Central memory CD8-positive, alpha-beta T cell (primary cell): ENCODE measurements around the gene CNFN.

Experiments used
- ATAC-seq: fragments of 150-1000 bp; cut with Tn5 transposase; replicated peaks from 2 replicates; pipeline ENCODE4 v1.10.0; 2022; ENCODE audit warnings: mild to moderate bottlenecking, moderate FRiP score, moderate number of reproducible peaks; ENCODE audit not compliant: poor library complexity, severe bottlenecking; ENCODE audit errors: extremely low read depth
- DNase-seq, 2 donors: peaks; one replicate each; pipeline ENCODE4 v3.0.0; 2021; ENCODE audit warnings: low spot score in 2 of 2
- H3K27ac Mint-ChIP-seq: one replicate; pipeline ENCODE4 v1.8.0; 2022; ENCODE audit warnings: low read depth, mild to moderate bottlenecking, moderate library complexity, mixed read lengths
- H3K27me3 Mint-ChIP-seq: one replicate; pipeline ENCODE4 v1.8.0; 2022; ENCODE audit warnings: mixed read lengths
- H3K36me3 Mint-ChIP-seq: one replicate; pipeline ENCODE4 v1.8.0; 2022; ENCODE audit warnings: mild to moderate bottlenecking, moderate library complexity, mixed read lengths; ENCODE audit not compliant: insufficient read depth
- H3K4me1 Mint-ChIP-seq: one replicate; pipeline ENCODE4 v1.8.0; 2022; ENCODE audit warnings: mixed read lengths
- H3K4me3 Mint-ChIP-seq: one replicate; pipeline ENCODE4 v1.8.0; 2022; ENCODE audit warnings: mild to moderate bottlenecking, moderate library complexity, mixed read lengths
- H3K9me3 Mint-ChIP-seq: one replicate; pipeline ENCODE4 v1.8.0; 2022; ENCODE audit warnings: mixed read lengths

Gene CNFN

DNA sequence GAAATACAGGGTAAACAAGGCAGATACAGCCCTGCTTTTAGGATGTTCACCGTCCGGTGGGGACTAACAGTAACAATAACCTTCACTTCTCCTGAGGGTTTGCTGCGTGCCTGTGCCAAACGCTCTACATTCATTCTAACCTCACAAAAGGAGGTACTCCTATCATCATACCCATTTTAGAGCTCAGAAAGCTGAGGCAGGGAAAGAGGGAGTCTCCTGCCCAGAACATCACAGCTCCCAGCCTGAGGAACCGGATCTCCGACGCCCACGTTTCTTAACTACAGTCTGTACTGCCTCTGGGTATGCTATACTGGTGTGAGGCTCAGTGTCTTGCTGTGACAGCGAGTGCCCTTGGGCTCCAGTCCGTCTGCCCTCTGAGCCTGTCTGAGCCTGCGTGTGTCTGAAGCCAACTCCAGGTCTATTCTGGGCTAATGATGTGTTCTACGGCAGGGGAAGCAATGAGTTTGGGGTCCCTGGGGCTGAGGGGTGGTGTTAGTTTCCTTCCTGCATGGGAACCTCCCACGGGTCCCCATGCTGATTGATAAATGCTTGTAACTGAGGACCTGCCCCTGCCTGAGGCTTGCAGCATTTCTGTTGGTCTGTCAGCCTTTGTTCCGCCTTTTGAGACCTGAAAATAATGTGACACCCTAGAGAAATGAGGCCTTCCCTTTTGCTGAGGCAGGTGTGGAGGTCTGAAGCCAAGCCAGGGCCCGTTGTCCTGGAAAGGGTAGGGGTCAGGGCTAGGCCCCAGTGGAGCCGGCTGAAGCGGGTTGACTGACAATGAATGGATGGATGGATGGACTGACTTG lies 32.2 kb upstream of the CNFN start:
- peaks cover 5% of the 10 kb centered on the region for H3K36me3 Mint-ChIP-seq
- H3K4me3 Mint-ChIP-seq, result peak overlapping the region; percentile 97
- H3K27me3 Mint-ChIP-seq, result no peaks in the 10 kb centered on the region
- H3K4me1 Mint-ChIP-seq, result peaks cover 46% of the 10 kb centered on the region
- no peak for ATAC-seq
- peak overlapping the region; percentile 89 for H3K27ac Mint-ChIP-seq
- no peaks in the 10 kb centered on the region for H3K9me3 Mint-ChIP-seq
- no peak for DNase-seq

DNA sequence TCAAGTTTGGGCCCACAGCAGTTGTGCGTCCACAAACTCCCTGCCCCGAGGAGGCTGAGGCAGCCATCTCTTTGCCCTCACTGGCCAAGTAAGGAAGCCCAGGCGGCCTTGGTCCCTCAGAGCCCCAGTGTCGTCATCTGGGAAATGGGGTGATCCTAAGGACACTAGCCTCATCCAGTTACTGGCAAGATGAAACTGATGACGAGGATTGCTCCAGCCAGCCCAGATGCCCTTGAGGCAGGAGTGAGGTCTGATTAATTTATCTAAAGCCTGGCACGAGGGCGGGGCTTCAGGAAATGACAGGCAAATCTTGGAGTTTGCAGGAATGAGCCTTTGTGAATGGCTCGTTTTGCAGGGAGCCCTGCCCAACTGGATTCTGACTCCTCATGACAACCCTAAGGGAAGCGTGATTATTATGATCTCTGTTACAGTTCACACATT lies 31.5 kb upstream of the CNFN start:
- ATAC-seq, result no peak

DNA sequence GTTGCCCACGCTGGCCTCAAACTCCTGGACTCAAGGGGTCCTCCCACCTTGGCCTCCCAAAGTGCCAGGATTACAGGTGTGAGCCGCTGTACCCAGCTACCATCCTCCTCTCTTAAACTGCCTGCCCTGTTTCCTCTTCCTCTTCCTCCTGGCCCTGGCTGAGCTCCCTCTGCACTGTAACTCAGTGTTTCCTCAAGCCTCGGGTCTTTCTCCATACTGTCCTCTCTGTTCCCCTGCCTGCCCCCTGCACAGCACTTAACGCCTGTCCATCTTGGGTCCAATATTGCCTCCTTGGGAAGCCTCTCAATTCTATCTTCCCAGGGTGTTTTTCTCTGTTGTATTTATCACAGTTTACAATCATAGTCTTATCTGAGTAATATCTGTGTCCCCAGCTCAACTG lies 31.0 kb upstream of the CNFN start:
- DNase-seq (no peak), ATAC-seq (no peak)
- no peaks in the 10 kb centered on the region for H3K27me3 Mint-ChIP-seq
- peaks cover 46% of the 10 kb centered on the region for H3K4me1 Mint-ChIP-seq
- H3K4me3 Mint-ChIP-seq, result no peak overlapping the region
- H3K27ac Mint-ChIP-seq, result peak overlapping the region; percentile 29
- no peaks in the 10 kb centered on the region for H3K9me3 Mint-ChIP-seq
- peaks cover 6% of the 10 kb centered on the region for H3K36me3 Mint-ChIP-seq

More for the DNA sequence above, 31.5 kb upstream of the CNFN start:
- Mint-ChIP-seq H3K4me3 (no peak overlapping the region), H3K27ac (peak overlapping the region; percentile 29), H3K4me1 (peaks cover 46% of the 10 kb centered on the region), H3K36me3 (peaks cover 5% of the 10 kb centered on the region), H3K9me3 (no peaks in the 10 kb centered on the region), H3K27me3 (no peaks in the 10 kb centered on the region)
- DNase-seq, result no peak

DNA sequence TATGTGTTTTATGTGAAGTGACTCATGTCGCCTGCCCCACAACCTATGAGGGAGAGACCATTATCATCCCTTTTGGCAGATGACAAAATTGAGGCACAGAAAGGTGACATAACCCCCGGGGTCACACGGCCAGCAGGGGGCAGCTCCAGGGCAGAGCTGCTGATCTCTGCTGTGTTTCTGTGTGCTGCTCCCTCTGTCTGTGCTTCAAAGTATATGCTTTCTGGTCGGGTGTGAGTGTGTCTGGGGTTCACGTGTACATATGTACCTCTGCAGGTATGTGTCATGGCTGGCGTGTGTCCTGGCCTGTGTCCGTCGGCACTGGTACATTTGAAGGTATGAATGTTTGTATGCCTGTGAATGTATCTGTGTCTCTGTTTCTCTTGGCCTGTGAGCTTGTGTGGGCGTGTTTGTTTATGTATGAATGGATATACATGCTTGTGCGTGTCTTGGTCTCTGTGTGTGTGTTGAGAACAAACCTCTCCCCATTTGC lies 30.0 kb upstream of the CNFN start:
- Mint-ChIP-seq H3K36me3 (peaks cover 8% of the 10 kb centered on the region), H3K9me3 (no peaks in the 10 kb centered on the region), H3K4me3 (no peak overlapping the region), H3K4me1 (peaks cover 46% of the 10 kb centered on the region), H3K27me3 (no peaks in the 10 kb centered on the region), H3K27ac (no peak overlapping the region)
- peak; percentile 40 for ATAC-seq
- DNase-seq, result peak; percentile 67 to 69

DNA sequence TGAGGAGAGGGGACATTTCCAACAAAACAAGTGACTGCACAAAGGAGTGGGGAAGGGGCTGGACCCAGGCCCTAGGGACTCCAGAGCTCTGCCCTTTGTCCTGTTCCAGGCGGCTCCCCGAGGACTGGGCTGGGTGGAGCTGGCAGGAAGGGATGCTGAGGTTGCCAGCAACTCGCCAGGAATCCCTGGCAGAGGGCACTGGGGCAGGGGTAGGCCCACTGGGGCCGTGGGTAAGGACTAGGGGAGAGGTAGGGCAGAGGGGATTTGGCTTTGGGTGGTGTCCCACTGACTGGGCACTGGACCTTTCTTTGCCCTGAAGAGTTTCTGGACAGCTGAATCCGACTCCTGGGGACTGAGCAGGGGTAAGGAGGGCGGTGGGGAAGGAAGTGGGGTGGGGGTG lies 29.2 kb upstream of the CNFN start:
- ATAC-seq (no peak), DNase-seq (no peak)
- Mint-ChIP-seq H3K36me3 (peaks cover 10% of the 10 kb centered on the region), H3K4me1 (peaks cover 42% of the 10 kb centered on the region), H3K27me3 (no peaks in the 10 kb centered on the region), H3K4me3 (no peak overlapping the region), H3K9me3 (no peaks in the 10 kb centered on the region), H3K27ac (no peak overlapping the region)

GRCh38 chr19:42412661-42413076 lies 22.6 kb upstream of the CNFN start:
- Mint-ChIP-seq H3K4me3 (no peak overlapping the region), H3K27ac (no peak overlapping the region), H3K36me3 (peaks cover 13% of the 10 kb centered on the region), H3K27me3 (no peaks in the 10 kb centered on the region), H3K4me1 (peaks cover 13% of the 10 kb centered on the region), H3K9me3 (no peaks in the 10 kb centered on the region)
- ATAC-seq, result no peak
- DNase-seq, result no peak

GRCh38 chr19:42412227-42412626 lies 22.1 kb upstream of the CNFN start:
- no peaks in the 10 kb centered on the region for H3K9me3 Mint-ChIP-seq
- H3K4me1 Mint-ChIP-seq, result peaks cover 13% of the 10 kb centered on the region
- no peak overlapping the region for H3K4me3 Mint-ChIP-seq
- peaks cover 13% of the 10 kb centered on the region for H3K36me3 Mint-ChIP-seq
- H3K27me3 Mint-ChIP-seq, result no peaks in the 10 kb centered on the region
- no peak for DNase-seq
- peak overlapping the region; percentile 65 for H3K27ac Mint-ChIP-seq
- no peak for ATAC-seq

GRCh38 chr19:42411581-42412178 lies 21.6 kb upstream of the CNFN start:
- Mint-ChIP-seq H3K9me3 (no peaks in the 10 kb centered on the region), H3K27me3 (no peaks in the 10 kb centered on the region), H3K36me3 (peaks cover 13% of the 10 kb centered on the region), H3K4me3 (no peak overlapping the region), H3K27ac (peak overlapping the region; percentile 65), H3K4me1 (peaks cover 14% of the 10 kb centered on the region)
- DNase-seq (no peak), ATAC-seq (no peak)

GRCh38 chr19:42410371-42410770 lies 20.3 kb upstream of the CNFN start:
- H3K9me3 Mint-ChIP-seq, result no peaks in the 10 kb centered on the region
- ATAC-seq (no peak), DNase-seq (no peak)
- no peak overlapping the region for H3K4me3 Mint-ChIP-seq
- no peak overlapping the region for H3K27ac Mint-ChIP-seq
- H3K36me3 Mint-ChIP-seq, result peaks cover 15% of the 10 kb centered on the region
- H3K4me1 Mint-ChIP-seq, result peaks cover 18% of the 10 kb centered on the region
- no peaks in the 10 kb centered on the region for H3K27me3 Mint-ChIP-seq

DNA sequence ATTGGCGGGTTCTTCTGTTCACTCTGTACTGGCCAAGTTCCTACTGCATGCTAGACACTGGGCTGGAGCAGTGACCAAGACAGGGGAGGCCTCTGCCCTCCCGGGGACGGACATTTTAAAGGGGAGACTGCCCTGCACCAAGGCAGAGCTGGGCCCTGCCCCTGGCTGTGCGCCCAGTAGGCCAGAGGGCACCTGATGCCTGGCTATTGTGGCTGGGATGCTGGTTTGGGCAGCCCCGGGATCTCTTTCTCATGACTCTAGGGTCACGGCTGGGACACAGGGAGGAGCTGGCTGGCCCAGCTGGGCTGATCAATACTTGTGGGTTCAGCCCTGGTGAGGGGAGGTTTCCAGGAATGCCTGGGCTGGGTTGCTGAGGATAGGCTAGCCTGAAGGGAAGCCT lies 19.4 kb upstream of the CNFN start:
- ATAC-seq (no peak), DNase-seq (no peak)
- H3K27ac Mint-ChIP-seq, result peak overlapping the region; percentile 48
- peaks cover 11% of the 10 kb centered on the region for H3K36me3 Mint-ChIP-seq
- no peaks in the 10 kb centered on the region for H3K9me3 Mint-ChIP-seq
- H3K27me3 Mint-ChIP-seq, result no peaks in the 10 kb centered on the region
- H3K4me1 Mint-ChIP-seq, result peaks cover 18% of the 10 kb centered on the region
- no peak overlapping the region for H3K4me3 Mint-ChIP-seq

DNA sequence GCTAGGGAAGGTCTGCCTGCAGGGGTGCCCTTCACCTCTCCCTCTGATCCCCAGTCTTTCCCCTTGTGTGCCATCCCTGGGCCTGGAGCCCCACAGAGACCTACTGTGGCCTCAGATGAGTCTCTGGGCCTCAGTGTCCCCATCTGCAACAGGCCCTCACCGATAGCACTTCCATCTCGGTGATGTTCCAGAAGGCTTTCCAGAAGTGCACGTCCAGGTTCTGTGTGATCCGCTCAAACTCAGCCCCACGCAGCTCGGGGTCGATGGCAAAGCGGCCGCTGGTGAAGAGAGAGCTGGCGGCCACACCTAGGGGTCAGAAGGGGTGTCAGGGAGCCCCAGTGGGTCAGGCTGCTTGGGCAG lies 17.7 kb upstream of the CNFN start:
- H3K27ac Mint-ChIP-seq, result peak overlapping the region; percentile 48
- DNase-seq (no peak), ATAC-seq (no peak)
- no peaks in the 10 kb centered on the region for H3K27me3 Mint-ChIP-seq
- peaks cover 22% of the 10 kb centered on the region for H3K4me1 Mint-ChIP-seq
- peaks cover 3% of the 10 kb centered on the region for H3K36me3 Mint-ChIP-seq
- no peaks in the 10 kb centered on the region for H3K9me3 Mint-ChIP-seq
- no peak overlapping the region for H3K4me3 Mint-ChIP-seq

- Mint-ChIP-seq H3K4me1 (peaks cover 26% of the 10 kb centered on the region), H3K36me3 (peaks cover 3% of the 10 kb centered on the region), H3K27ac (no peak overlapping the region), H3K27me3 (no peaks in the 10 kb centered on the region), H3K4me3 (no peak overlapping the region), H3K9me3 (no peaks in the 10 kb centered on the region)
- DNase-seq (no peak), ATAC-seq (no peak)
Observed at GRCh38 chr19:42407085-42407815, 17.2 kb upstream of the CNFN start.
